GOT3 (cell line): Measurements from ENCODE around the gene SNX10.

Experiments
- DNase-seq: peaks from one replicate; lab custom pipeline; 2025; ENCODE audit warnings: mixed read lengths; lab: John Stamatoyannopoulos, UW

The SNX10 gene

DNA sequence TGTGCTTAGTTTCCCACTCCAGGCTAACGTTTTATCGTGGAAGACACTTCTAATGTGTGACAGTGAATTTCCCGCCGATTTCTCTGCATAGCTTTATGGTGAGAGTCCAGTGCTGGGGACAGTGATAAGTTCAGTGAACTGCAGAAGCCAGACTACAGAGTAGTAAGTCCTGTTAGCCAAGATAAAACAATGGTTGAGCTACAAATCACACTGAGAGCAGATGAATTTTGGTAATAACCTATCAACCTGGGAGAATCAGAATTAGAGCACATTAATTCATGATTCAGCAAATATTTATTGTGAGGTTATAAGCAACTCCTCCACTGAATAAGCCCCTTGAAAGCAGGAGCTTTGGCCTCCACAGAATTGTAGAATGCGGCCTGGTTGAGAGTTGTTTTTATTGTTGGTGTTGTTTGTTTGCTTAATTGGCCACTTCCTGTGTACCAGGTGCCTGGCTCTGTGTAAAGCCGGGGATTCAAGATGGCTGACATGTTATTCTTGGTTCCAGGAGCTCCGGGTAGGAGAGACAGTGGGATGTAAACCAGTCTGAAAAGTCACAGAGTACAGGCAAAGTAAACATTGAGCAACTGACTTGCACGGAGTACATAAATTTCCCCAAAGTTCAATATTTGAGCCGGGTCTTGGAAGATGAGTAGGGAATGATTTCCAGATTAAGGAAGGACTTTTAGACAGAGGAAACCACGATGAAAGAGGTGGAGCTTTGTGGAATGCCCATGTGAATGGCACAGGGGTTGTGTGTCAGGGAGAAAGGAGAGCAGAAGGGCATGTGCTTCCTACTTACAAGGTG lies 112.7 kb downstream of the SNX10 start:
- no peak for DNase-seq

DNA sequence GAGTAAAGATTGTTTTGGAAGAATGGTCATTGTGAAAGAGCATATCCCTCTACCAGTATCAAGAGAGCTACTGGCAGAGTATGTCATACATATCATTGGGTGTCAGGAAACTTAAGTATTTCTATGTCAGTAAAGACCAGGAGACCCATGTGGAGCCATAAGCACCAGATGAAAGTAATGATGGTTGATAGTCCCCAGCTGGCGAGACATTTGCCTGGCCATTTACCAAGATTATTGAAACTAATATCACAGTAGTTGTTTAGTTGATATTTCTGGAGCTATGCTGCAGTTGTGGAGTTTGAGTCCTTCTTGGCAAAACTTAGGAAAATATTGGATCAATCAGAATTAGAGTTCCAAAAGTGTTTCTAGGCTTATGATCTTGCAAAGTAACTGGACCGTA lies 114.8 kb downstream of the SNX10 start:
- DNase-seq, result no peak

- DNase-seq, result no peak
These were observed 118.2 kb downstream of the SNX10 start for GRCh38 chr7:26409661-26410547.

- no peak for DNase-seq
These were observed 121.5 kb downstream of the SNX10 start for GRCh38 chr7:26413007-26413691.

- DNase-seq, result no peak
These were observed 124.3 kb downstream of the SNX10 start for GRCh38 chr7:26416004-26416403.

DNA sequence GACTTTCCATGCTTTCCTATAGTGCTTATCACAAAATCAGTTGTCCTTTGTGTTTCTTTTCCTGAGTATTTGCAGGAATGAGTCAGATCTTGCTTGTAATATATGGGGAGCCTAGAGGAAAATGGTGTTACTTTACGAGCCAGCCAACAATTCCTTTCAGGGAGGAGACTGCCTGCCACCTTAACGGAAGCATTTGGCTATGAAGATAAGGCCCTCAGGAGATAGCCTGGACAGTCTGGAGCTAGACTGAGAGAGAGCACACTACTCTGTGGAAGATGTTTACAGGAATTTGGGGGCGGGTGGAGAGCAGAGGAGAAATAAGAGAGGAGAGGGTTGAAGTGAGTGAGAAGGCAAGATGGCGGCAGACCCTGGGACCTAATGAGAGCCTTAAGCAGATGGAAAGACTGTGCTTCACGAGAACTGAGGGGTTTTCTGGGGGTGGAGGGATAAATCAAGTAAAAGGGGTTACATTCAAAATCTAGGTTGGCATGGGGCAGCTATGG lies 126.3 kb downstream of the SNX10 start:
- DNase-seq, result no peak

GRCh38 chr7:26419198-26419597 lies 127.5 kb downstream of the SNX10 start:
- no peak for DNase-seq

GRCh38 chr7:26420422-26421019 lies 128.9 kb downstream of the SNX10 start:
- no peak for DNase-seq

DNA sequence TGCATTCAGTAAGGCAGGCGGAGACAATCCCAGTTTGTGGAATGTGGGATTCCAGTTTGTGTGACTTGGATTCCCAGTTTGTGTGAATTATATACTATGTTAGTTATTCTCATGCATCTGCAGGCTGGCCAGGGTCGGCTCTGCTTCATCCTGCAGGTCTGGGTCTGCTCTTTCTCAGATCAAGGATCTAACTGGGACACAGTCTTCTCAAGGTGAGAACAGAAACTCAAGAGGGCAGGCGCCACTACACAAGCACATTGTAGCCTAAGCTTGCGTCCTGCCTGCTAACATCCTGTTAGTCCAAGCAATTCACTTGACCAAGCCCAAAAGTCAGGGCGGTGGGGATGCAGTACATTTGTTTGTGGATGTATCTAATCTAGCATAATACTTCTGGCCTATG lies 131.1 kb downstream of the SNX10 start:
- DNase-seq, result no peak

DNA sequence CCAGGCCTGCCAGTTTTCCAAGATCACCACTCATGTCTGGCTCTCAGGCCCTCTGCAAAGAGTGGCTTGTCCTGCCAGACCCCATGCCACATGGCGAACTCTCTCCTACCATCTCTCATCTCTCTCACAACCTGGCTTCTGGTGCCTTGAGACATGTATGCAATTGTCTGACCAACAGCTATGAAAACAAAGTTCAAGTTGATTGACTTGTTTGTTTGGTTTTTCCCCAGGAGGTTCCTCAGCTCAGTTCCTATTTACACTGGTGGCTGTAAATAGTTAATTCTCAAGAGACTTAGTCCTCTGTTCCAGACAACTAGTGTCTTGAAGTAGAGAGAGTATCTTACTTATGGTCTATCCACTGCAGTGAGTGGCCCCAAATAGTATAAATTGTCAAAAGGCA lies 131.8 kb downstream of the SNX10 start:
- DNase-seq, result no peak
